Neuronal stem cell (in vitro differentiated cells): Measurements from ENCODE around the gene SNAP25.

Source experiments
- DNase-seq: peaks from one replicate; pipeline ENCODE4 v3.0.0-alpha.2; 2013; ENCODE audit warnings: low spot score
- H2AFZ ChIP-seq: one replicate; pipeline ENCODE4 v1.6.1; 2013; ENCODE audit warnings: mild to moderate bottlenecking, low read length, inconsistent platforms
- H2AK5ac ChIP-seq: 2 replicates; pipeline ENCODE4 v1.6.1; 2013; ENCODE audit warnings: low read depth, mild to moderate bottlenecking, inconsistent platforms, low read length, moderate library complexity, mixed read lengths
- H2BK120ac ChIP-seq: 2 replicates; pipeline ENCODE4 v1.6.1; 2013; ENCODE audit warnings: low read depth, mild to moderate bottlenecking, inconsistent platforms, low read length, moderate library complexity, mixed read lengths
- H2BK12ac ChIP-seq: one replicate; pipeline ENCODE4 v1.6.1; 2013; ENCODE audit warnings: low read length, inconsistent platforms
- H2BK15ac ChIP-seq: 2 replicates; pipeline ENCODE4 v1.6.1; 2013; ENCODE audit warnings: mild to moderate bottlenecking, low read length, inconsistent platforms, mixed read lengths
- H2BK5ac ChIP-seq: one replicate; pipeline ENCODE4 v1.6.1; 2013; ENCODE audit warnings: inconsistent platforms, mild to moderate bottlenecking, low read length, moderate library complexity
- H3K14ac ChIP-seq: one replicate; pipeline ENCODE4 v1.6.1; 2013; ENCODE audit warnings: low read length, inconsistent platforms
- H3K18ac ChIP-seq: 2 replicates; pipeline ENCODE4 v1.6.1; 2013; ENCODE audit warnings: low read length, inconsistent platforms
- H3K23ac ChIP-seq: 2 replicates; pipeline ENCODE4 v1.6.1; 2013; ENCODE audit warnings: low read depth, mild to moderate bottlenecking, mixed read lengths, low read length, inconsistent platforms; ENCODE audit not compliant: poor library complexity
- H3K27ac ChIP-seq: replicated peaks from 3 replicates; pipeline ENCODE4 v1.5.1; 2013; ENCODE audit warnings: low read length, inconsistent platforms
- H3K27me3 ChIP-seq, 3 experiments: 2 replicates each; pipeline ENCODE4 v1.6.1; 2013; ENCODE audit warnings: low read length in 3 of 3, mild to moderate bottlenecking in 2 of 3, inconsistent platforms in 1 of 3, low read depth in 1 of 3, mixed read lengths in 1 of 3, moderate library complexity in 1 of 3; ENCODE audit not compliant: control insufficient read depth in 3 of 3, insufficient read depth in 3 of 3
- H3K36me3 ChIP-seq, 2 donors: replicated peaks in 1 of 2; 2 replicates each; pipeline ENCODE4 v1.6.1; 2013; ENCODE audit warnings: low read length in 2 of 2; ENCODE audit not compliant: control insufficient read depth in 2 of 2, insufficient read depth in 2 of 2
- H3K4ac ChIP-seq: 2 replicates; pipeline ENCODE4 v1.6.1; 2013; ENCODE audit warnings: inconsistent platforms, mild to moderate bottlenecking, low read length, moderate library complexity
- H3K4me1 ChIP-seq, 2 donors: 1 replicate in 1 of 2; 2 replicates in 1 of 2; pipeline ENCODE4 v1.6.1; 2013; ENCODE audit warnings: low read length in 2 of 2, low read depth in 1 of 2; ENCODE audit not compliant: control insufficient read depth in 2 of 2, insufficient read depth in 1 of 2
- H3K4me2 ChIP-seq: one replicate; pipeline ENCODE4 v1.6.1; 2013; ENCODE audit warnings: mild to moderate bottlenecking, low read length, inconsistent platforms; ENCODE audit not compliant: insufficient read depth, poor library complexity, severe bottlenecking
- H3K4me3 ChIP-seq, 2 donors: 2 replicates each; pipeline ENCODE4 v1.5.1; 2013; ENCODE audit warnings: low read length in 2 of 2, mild to moderate bottlenecking in 2 of 2, inconsistent platforms in 1 of 2, moderate library complexity in 1 of 2
- H3K79me1 ChIP-seq: one replicate; pipeline ENCODE4 v1.6.1; 2013; ENCODE audit warnings: low read depth, mild to moderate bottlenecking, inconsistent platforms, low read length, moderate library complexity
- H3K9ac ChIP-seq: one replicate; pipeline ENCODE4 v1.6.1; 2013; ENCODE audit warnings: mild to moderate bottlenecking, low read depth, low read length, inconsistent platforms; ENCODE audit not compliant: poor library complexity
- H3K9me3 ChIP-seq, 2 donors: replicated peaks in 1 of 2; 2 replicates each; pipeline versions ENCODE3 to v1.6.1; 2013; ENCODE audit warnings: low read length in 2 of 2, mild to moderate bottlenecking in 2 of 2, inconsistent platforms in 1 of 2, low read depth in 1 of 2, mixed read lengths in 1 of 2, moderate library complexity in 1 of 2; ENCODE audit not compliant: control insufficient read depth in 2 of 2, insufficient read depth in 1 of 2
- H4K8ac ChIP-seq: one replicate; pipeline ENCODE4 v1.6.1; 2013; ENCODE audit warnings: low read depth, mild to moderate bottlenecking, inconsistent platforms, low read length, moderate library complexity
- H4K91ac ChIP-seq: one replicate; pipeline ENCODE4 v1.6.1; 2013; ENCODE audit warnings: low read length, low read depth, mild to moderate bottlenecking, inconsistent platforms; ENCODE audit not compliant: poor library complexity
- WGBS, 2 donors: extraction: QIAGEN DNeasy Blood & Tissue Kit; methylation state at CpG; one replicate each; pipeline ENCODE4 v1.1.7; 2013; ENCODE audit warnings: missing lambda C conversion rate in 2 of 2, mixed read lengths in 1 of 2; ENCODE audit not compliant: insufficient read length in 2 of 2, insufficient replicate concordance in 1 of 2; ENCODE audit errors: extremely low coverage in 2 of 2; 5-methylcytosine and 5-hydroxymethylcytosine counted together

The SNAP25 gene

GRCh38 chr20:10314198-10314597 lies 95.6 kb downstream of the SNAP25 start:
- DNase-seq, result no peak

DNA sequence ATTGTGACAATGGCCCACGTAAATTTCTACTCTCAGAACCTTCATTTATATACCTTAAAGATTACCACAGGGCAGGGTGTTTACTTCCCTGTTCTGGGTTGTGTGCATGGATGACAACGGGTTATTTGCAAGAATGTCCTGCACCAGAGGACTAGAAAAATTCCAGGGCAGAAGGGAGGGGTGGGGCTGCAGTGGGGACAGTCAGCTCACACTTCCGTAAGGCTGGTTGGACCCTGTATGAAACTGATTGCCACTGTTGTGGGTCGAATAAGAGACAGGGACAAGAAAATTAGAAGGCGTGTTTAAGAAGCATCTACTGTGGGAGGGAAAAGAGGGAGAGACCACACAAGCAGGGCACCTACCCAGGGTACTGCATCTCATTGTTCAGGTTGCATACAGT lies 96.5 kb downstream of the SNAP25 start:
- Histone ChIP-seq H3K79me1 (no peaks in the 10 kb centered on the region), H3K27me3 (no peaks in the 10 kb centered on the region), H3K4me3 (no peak overlapping the region), H2BK5ac (no peak overlapping the region), H2AK5ac (no peak overlapping the region), H3K9ac (no peak overlapping the region), H2BK120ac (no peak overlapping the region), H3K18ac (no peak overlapping the region), H3K14ac (no peak overlapping the region), H3K23ac (no peak overlapping the region), H3K4me1 (peaks cover 0 to 12% of the 10 kb centered on the region in 2 donors), H2AFZ (peak overlapping the region; percentile 15), H4K8ac (no peak overlapping the region), H3K4me2 (no peak overlapping the region), H3K4ac (no peak overlapping the region), H3K9me3 (peaks cover 3 to 6% of the 10 kb centered on the region in 2 donors), H4K91ac (no peak overlapping the region), H2BK15ac (no peak overlapping the region), H3K36me3 (no peaks in the 10 kb centered on the region), H3K27ac (no peak overlapping the region), H2BK12ac (no peak overlapping the region)
- no peak for DNase-seq
- WGBS, 2 donors, result no CpG with 5 or more reads among the region's 5 CpGs

More at GRCh38 chr20:10314198-10314597, 95.6 kb downstream of the SNAP25 start:
- Histone ChIP-seq H3K79me1 (no peaks in the 10 kb centered on the region), H3K27me3 (no peaks in the 10 kb centered on the region), H3K4me1 (peaks cover 0 to 12% of the 10 kb centered on the region in 2 donors), H2BK12ac (no peak overlapping the region), H3K18ac (no peak overlapping the region), H2AFZ (no peak overlapping the region), H2BK15ac (no peak overlapping the region), H3K36me3 (no peaks in the 10 kb centered on the region), H3K4me2 (no peak overlapping the region), H2AK5ac (no peak overlapping the region), H2BK120ac (no peak overlapping the region), H3K4me3 (no peak overlapping the region), H4K91ac (no peak overlapping the region), H3K23ac (no peak overlapping the region), H3K27ac (no peak overlapping the region), H3K9me3 (peaks cover 3 to 6% of the 10 kb centered on the region in 2 donors), H3K4ac (no peak overlapping the region), H3K9ac (no peak overlapping the region), H4K8ac (no peak overlapping the region), H2BK5ac (no peak overlapping the region), H3K14ac (no peak overlapping the region)
- no CpG with 5 or more reads among the region's 2 CpGs for WGBS, 2 donors

- no peak for DNase-seq
- H3K36me3 ChIP-seq, result no peaks in the 10 kb centered on the region
- H2BK15ac ChIP-seq, result no peak overlapping the region
- H2BK120ac ChIP-seq, result no peak overlapping the region
- H3K4ac ChIP-seq, result no peak overlapping the region
- no peak overlapping the region for H3K23ac ChIP-seq
- H2BK12ac ChIP-seq, result no peak overlapping the region
- no peak overlapping the region for H3K9ac ChIP-seq
- no peak overlapping the region for H3K4me2 ChIP-seq
- no peak overlapping the region for H3K27ac ChIP-seq
- no peak overlapping the region for H3K18ac ChIP-seq
- no peak overlapping the region for H3K14ac ChIP-seq
- no peak overlapping the region for H2AFZ ChIP-seq
- H3K27me3 ChIP-seq, result peaks cover 0 to 3% (median 0%) of the 10 kb centered on the region in 3 experiments
- no peak overlapping the region for H3K4me3 ChIP-seq
- H2AK5ac ChIP-seq, result no peak overlapping the region
- H3K9me3 ChIP-seq, result peaks cover 3 to 6% of the 10 kb centered on the region in 2 donors
- no peaks in the 10 kb centered on the region for H3K79me1 ChIP-seq
- peaks cover 0 to 12% of the 10 kb centered on the region in 2 donors for H3K4me1 ChIP-seq
- H4K91ac ChIP-seq, result no peak overlapping the region
- H2BK5ac ChIP-seq, result no peak overlapping the region
- H4K8ac ChIP-seq, result no peak overlapping the region
- WGBS, 2 donors, result no CpG with 5 or more reads among the region's 2 CpGs
Measured at GRCh38 chr20:10316582-10316981, 98.0 kb downstream of the SNAP25 start.

- Histone ChIP-seq H3K4me3 (no peak overlapping the region), H2AFZ (peak overlapping the region; percentile 46), H3K27ac (no peak overlapping the region), H3K4me1 (peaks cover 0 to 9% of the 10 kb centered on the region in 2 donors), H2BK120ac (no peak overlapping the region), H3K4ac (no peak overlapping the region), H2AK5ac (no peak overlapping the region), H3K27me3 (peaks cover 0 to 3% (median 0%) of the 10 kb centered on the region in 3 experiments), H3K23ac (no peak overlapping the region), H3K9me3 (peaks cover 3 to 6% of the 10 kb centered on the region in 2 donors), H4K8ac (no peak overlapping the region), H2BK12ac (no peak overlapping the region), H3K18ac (no peak overlapping the region), H2BK5ac (no peak overlapping the region), H2BK15ac (no peak overlapping the region), H3K79me1 (no peaks in the 10 kb centered on the region), H3K36me3 (no peaks in the 10 kb centered on the region), H3K9ac (no peak overlapping the region), H3K4me2 (no peak overlapping the region), H4K91ac (no peak overlapping the region), H3K14ac (no peak overlapping the region)
- no peak for DNase-seq
- WGBS, 2 donors, result no CpG with 5 or more reads among the region's 5 CpGs
Measured at GRCh38 chr20:10318291-10319024, 99.8 kb downstream of the SNAP25 start.
